SK-N-SH treated with all-trans-retinoic acid at 6 μM for 48 hours (cell line): ENCODE results near the gene PSMD2.

ENCODE experiments used
- ATAC-seq: fragments of 200-7000 bp; cut with Tn5 transposase; 3 replicates; pipeline ENCODE4 v1.9.1; 2020; ENCODE audit warnings: mild to moderate bottlenecking, moderate library complexity
- ARNTL ChIP-seq: fragments of 450-650 bp; formaldehyde crosslinking; IDR thresholded peaks from 2 replicates; pipeline ENCODE4 v1.5.0; 2020; ENCODE audit warnings: low read depth, mild to moderate bottlenecking, moderate library complexity, borderline replicate concordance
- BACH2 ChIP-seq: fragments of 250-450 bp; sonication (Bioruptor Pico); IDR thresholded peaks from 2 replicates; pipeline ENCODE4 v1.9.0; 2021; ENCODE audit warnings: mild to moderate bottlenecking, borderline replicate concordance
- CREB5 ChIP-seq: fragments of 250-450 bp; sonication (Bioruptor Pico); IDR thresholded peaks from 2 replicates; pipeline ENCODE4 v1.5.1; 2020; ENCODE audit warnings: low read depth, mild to moderate bottlenecking, moderate library complexity
- CSRNP3 ChIP-seq: fragments of 250-450 bp; sonication (Bioruptor Pico); IDR thresholded peaks from 2 replicates; pipeline ENCODE4 v1.5.1; 2021; ENCODE audit warnings: mild to moderate bottlenecking, moderate library complexity
- ESRRG ChIP-seq: fragments of 250-450 bp; sonication (Bioruptor Pico); IDR thresholded peaks from 2 replicates; pipeline ENCODE4 v1.6.1; 2021; ENCODE audit warnings: mild to moderate bottlenecking
- GLIS3 ChIP-seq: fragments of 250-450 bp; sonication (Bioruptor Pico); IDR thresholded peaks from 2 replicates; pipeline ENCODE4 v1.5.0; 2020; ENCODE audit warnings: mild to moderate bottlenecking, moderate library complexity
- ISL1 ChIP-seq: fragments of 250-450 bp; sonication (Bioruptor Pico); IDR thresholded peaks from 2 replicates; pipeline ENCODE4 v2.1.2; 2022; ENCODE audit warnings: mild to moderate bottlenecking, moderate library complexity
- OSR1 ChIP-seq: fragments of 250-450 bp; sonication (Bioruptor Pico); IDR thresholded peaks from 2 replicates; pipeline ENCODE4 v1.8.0; 2022; ENCODE audit warnings: moderate library complexity, mild to moderate bottlenecking, inconsistent platforms
- PPARA ChIP-seq: fragments of 250-450 bp; sonication (Bioruptor Pico); IDR thresholded peaks from 2 replicates; pipeline ENCODE4 v1.5.0; 2020; ENCODE audit warnings: mild to moderate bottlenecking, borderline replicate concordance
- RARB ChIP-seq: fragments of 250-450 bp; sonication (Bioruptor Pico); IDR thresholded peaks from 2 replicates; pipeline ENCODE4 v1.8.0; 2021; ENCODE audit warnings: mild to moderate bottlenecking, moderate library complexity
- SNAI2 ChIP-seq: fragments of 250-450 bp; sonication (Bioruptor Pico); IDR thresholded peaks from 2 replicates; pipeline ENCODE4 v1.5.0; 2020; ENCODE audit warnings: mild to moderate bottlenecking, moderate library complexity
- TOX ChIP-seq: fragments of 250-450 bp; sonication (Bioruptor Pico); IDR thresholded peaks from 2 replicates; pipeline ENCODE4 v1.8.0; 2021; ENCODE audit warnings: mild to moderate bottlenecking, moderate library complexity, borderline replicate concordance
- TSHZ2 ChIP-seq: fragments of 250-450 bp; sonication (Bioruptor Pico); IDR thresholded peaks from 2 replicates; pipeline ENCODE4 v1.5.0; 2020; ENCODE audit warnings: mild to moderate bottlenecking, moderate library complexity
- ZFP3 ChIP-seq: fragments of 250-450 bp; sonication (Bioruptor Pico); IDR thresholded peaks from 2 replicates; pipeline ENCODE4 v1.5.0; 2020; ENCODE audit warnings: mild to moderate bottlenecking, moderate library complexity
- ZFP30 ChIP-seq: fragments of 450-650 bp; formaldehyde crosslinking; IDR thresholded peaks from 2 replicates; pipeline ENCODE4 v1.5.0; 2022; ENCODE audit warnings: mild to moderate bottlenecking, moderate library complexity
- ZNF565 ChIP-seq: fragments of 450-650 bp; formaldehyde crosslinking; conservative IDR thresholded peaks from 2 replicates; pipeline ENCODE4 v1.5.0; 2020; ENCODE audit warnings: low read depth, mild to moderate bottlenecking, moderate library complexity
- ZNF70 ChIP-seq: fragments of 450-650 bp; formaldehyde crosslinking; IDR thresholded peaks from 2 replicates; pipeline ENCODE4 v1.5.0; 2020; ENCODE audit warnings: mild to moderate bottlenecking, moderate library complexity
- ZNF8 ChIP-seq: fragments of 450-650 bp; formaldehyde crosslinking; IDR thresholded peaks from 2 replicates; pipeline ENCODE4 v1.5.0; 2020; ENCODE audit warnings: mild to moderate bottlenecking, moderate library complexity
- TF ChIP-seq, protein P1 (sequence below): fragments of 250-450 bp; sonication (Bioruptor Pico); IDR thresholded peaks from 2 replicates; pipeline ENCODE4 v1.8.0; 2021; ENCODE audit warnings: low read depth, mild to moderate bottlenecking, moderate library complexity, borderline replicate concordance

Gene PSMD2

DNA sequence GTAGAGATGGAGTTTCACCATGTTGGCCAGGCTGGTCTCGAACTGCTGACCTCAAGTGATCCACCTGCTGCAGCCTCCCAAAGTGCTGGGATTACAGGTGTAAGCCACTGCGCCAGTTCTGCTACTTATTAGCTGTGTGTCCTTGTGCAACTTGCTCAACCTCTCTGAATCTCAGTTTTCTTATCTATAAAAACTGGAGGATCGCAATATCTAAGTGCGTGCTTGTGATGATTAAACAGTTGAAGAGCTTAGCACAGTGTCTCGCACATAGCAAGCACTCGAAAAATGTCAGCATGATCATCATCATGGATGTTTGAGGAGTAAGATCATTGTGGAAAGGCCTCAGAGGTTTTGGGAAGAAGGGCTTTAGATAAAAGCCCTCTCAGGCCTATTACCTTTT lies 51.6 kb downstream of the PSMD2 start:
- no peak for ATAC-seq
- no peak for TF ChIP-seq SNAI2
- no peak for TF ChIP-seq ZFP3 (CRISPR knock-in tag)
- TF ChIP-seq CREB5 (CRISPR knock-in tag), result no peak
- TF ChIP-seq TSHZ2 (CRISPR knock-in tag), result no peak
- TF ChIP-seq GLIS3 (CRISPR knock-in tag), result no peak
- TF ChIP-seq ESRRG (CRISPR knock-in tag), result no peak
- no peak for TF ChIP-seq ZNF70
- no peak for TF ChIP-seq ZFP30 (CRISPR knock-in tag)
- no peak for TF ChIP-seq ZNF565
- TF ChIP-seq ISL1, result no peak
- no peak for TF ChIP-seq OSR1 (CRISPR knock-in tag)
- no peak for TF ChIP-seq BACH2 (CRISPR knock-in tag)
- no peak for TF ChIP-seq PPARA (CRISPR knock-in tag)
- no peak for TF ChIP-seq ZNF8

DNA sequence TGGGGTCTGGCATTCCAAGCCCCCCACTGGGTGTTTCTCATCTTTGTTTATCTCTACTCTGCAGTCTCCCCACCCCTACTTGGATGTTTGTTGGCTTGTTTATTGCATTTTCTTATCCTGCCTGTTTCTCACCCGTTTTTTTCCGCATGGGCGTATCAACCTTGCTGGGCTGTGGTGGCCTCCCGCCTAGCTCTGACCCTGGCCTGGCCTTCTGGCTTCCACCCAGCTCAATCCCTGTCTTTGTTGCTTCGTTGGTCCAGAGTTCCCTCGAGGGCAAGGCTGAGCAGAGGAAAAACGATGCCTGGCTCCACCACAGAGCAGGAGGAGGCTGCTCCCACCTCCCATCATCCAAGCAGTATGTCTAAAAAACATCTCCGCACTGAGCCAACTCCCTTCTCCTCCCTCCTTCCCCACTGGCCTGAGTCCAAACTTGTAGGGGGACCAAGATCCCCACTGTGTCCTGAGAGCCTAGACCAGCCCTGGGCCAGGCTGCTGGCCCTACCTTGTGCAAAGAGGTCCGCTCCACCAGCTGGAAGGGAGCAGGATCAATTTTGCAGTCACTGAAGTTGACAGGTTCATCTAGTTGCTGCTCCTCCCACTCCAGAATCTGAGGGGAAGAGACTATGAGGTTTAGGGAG lies 52.6 kb downstream of the PSMD2 start:
- TF ChIP-seq TOX (CRISPR knock-in tag), result no peak
- TF ChIP-seq, protein P1, sequence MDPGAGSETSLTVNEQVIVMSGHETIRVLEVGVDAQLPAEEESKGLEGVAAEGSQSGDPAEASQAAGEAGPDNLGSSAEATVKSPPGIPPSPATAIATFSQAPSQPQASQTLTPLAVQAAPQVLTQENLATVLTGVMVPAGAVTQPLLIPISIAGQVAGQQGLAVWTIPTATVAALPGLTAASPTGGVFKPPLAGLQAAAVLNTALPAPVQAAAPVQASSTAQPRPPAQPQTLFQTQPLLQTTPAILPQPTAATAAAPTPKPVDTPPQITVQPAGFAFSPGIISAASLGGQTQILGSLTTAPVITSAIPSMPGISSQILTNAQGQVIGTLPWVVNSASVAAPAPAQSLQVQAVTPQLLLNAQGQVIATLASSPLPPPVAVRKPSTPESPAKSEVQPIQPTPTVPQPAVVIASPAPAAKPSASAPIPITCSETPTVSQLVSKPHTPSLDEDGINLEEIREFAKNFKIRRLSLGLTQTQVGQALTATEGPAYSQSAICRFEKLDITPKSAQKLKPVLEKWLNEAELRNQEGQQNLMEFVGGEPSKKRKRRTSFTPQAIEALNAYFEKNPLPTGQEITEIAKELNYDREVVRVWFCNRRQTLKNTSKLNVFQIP (CRISPR knock-in tag), result no peak
- no peak for TF ChIP-seq CSRNP3 (CRISPR knock-in tag)
- TF ChIP-seq OSR1 (CRISPR knock-in tag), result no peak
- no peak for TF ChIP-seq ISL1
- TF ChIP-seq RARB, result no peak
- TF ChIP-seq CREB5 (CRISPR knock-in tag), result no peak
- ATAC-seq, result no peak

GRCh38 chr3:184352149-184352785 lies 53.2 kb downstream of the PSMD2 start:
- ATAC-seq, result no peak
- TF ChIP-seq CREB5 (CRISPR knock-in tag) (no peak), ARNTL (CRISPR knock-in tag) (no peak), ZNF565 (no peak)
